RWPE1 (cell line): Measurements from ENCODE around the gene BLVRB.

Source experiments
- CTCF ChIA-PET: fragments of 350-600 bp; sonication (Branson Sonifier 250); formaldehyde crosslinking; extraction: SDS; loops from one replicate; lab custom pipeline; 2021; lab: Yijun Ruan, JAX
- POLR2A ChIA-PET: fragments of 400-600 bp; formaldehyde crosslinking; extraction: SDS; loops from one replicate; lab custom pipeline; 2020; ENCODE audit warnings: antibody characterized with exemption; ENCODE audit not compliant: low non-redundant PET; lab: Yijun Ruan, JAX
- DNase-seq: peaks from one replicate; pipeline ENCODE4 v3.0.0; 2012; ENCODE audit warnings: low spot score
- H3K27ac ChIP-seq: fragments of 450-650 bp; 2 replicates; pipeline ENCODE4 v1.5.1; 2017
- CTCF ChIP-seq: fragments of 450-650 bp; conservative IDR thresholded peaks from 2 replicates; pipeline ENCODE4 v1.5.1; 2017; ENCODE audit warnings: low read depth, mild to moderate bottlenecking

BLVRB gene

DNA sequence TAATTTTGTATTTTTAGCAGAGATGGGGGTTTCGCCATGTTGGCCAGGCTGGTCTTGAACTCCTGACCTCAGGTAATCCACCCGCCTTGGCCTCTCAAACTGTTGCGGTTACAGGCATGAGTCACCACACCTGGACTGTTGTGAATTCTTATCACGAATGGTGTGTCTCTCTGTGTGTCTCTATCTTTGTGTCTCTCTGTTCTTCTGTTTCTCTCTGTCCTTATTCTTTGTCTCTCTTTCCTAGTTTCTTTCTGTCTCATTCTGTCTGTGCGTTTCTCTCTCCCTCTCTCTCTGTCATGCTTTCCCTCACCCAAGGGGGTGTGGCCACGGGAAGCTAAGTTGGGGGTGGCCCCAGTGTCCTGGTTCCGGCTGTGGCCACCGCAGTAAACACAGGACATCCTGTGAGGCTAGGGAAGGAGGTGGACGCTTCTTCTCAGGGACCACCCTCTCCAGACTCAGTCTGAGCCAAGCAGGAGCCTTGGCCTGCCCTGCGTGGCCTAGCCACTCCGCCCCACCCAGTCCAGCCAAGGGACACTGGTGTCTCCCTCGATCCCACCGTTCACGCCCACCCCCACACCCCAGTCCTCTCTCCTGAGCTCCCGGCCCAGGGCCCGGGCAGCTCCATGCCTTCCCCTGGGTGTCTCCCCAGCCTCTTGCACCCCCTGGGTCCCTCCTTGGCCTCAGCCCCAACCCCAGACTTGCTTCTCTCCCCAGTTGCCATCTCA lies 48.5 kb downstream of the BLVRB start:
- H3K27ac ChIP-seq: peak overlapping the region; percentile 58
- no peak for DNase-seq
- POLR2A ChIA-PET: no interaction called here
- TF ChIP-seq CTCF: no peak
- CTCF ChIA-PET: no interaction called here

GRCh38 chr19:40415768-40416167 lies 49.8 kb downstream of the BLVRB start:
- ChIA-PET CTCF (interaction anchor here (0.6 to 0.7 kb wide), 2 partner anchors 16 to 92 kb away, joined by 4 to 6 read pairs; no protein-coding TSS in a partner anchor), POLR2A (no interaction called here)
- TF ChIP-seq CTCF: no peak
- H3K27ac ChIP-seq: peak overlapping the region; percentile 58
- DNase-seq: no peak

DNA sequence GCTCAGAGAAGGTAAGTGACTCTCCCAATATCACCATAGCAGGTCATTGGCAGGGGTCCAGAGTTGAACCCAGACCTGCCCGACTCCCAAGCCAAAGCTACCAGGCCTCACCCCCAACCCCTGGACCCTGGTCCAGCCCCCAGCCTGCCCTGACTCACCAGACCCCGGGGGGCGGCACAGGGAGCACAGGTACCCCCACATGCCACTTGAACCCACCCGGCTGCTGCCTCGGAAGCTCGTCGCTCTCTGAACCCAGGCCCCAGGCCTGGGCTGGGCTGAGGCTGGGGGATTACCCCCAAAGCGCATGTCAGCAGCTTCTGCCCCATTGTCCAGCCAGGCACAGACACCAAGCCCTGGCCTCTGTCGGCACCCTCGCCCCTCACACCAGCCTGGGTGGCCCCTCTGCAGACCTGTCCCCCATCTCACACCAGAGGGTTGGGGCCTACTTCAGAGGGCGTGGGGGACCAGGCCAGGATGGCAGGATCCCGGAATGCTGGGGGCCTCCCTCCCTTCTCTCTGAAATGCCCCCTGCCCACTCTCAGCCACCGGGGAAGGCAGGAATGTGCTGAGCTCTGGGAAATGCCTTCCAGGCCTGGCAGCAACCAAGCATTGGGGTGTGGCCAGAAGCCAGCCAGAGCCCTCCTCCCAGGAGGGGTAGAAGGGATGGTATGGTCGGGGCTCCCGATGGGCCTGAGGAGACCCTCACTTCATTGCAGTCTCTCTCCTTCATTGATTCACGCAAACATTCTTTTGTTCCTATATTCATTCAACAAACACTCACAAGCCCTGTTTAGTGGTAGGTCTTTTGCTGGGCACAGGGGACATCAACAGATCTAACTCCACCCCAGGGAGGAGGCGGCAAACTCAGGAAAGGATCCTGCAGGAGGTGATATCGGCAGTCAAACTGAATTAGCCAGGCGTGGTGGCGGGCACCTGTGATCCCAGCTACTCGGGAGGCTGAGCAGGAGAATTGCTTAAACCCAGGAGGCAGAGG lies 50.7 kb downstream of the BLVRB start:
- H3K27ac ChIP-seq: peak overlapping the region; percentile 58
- CTCF ChIA-PET: interaction anchor here (0.7 to 1.1 kb wide), 2 partner anchors 20 to 93 kb away, joined by 4 to 6 read pairs; no protein-coding TSS in a partner anchor
- DNase-seq: no peak
- no peak for TF ChIP-seq CTCF
- POLR2A ChIA-PET: no interaction called here

DNA sequence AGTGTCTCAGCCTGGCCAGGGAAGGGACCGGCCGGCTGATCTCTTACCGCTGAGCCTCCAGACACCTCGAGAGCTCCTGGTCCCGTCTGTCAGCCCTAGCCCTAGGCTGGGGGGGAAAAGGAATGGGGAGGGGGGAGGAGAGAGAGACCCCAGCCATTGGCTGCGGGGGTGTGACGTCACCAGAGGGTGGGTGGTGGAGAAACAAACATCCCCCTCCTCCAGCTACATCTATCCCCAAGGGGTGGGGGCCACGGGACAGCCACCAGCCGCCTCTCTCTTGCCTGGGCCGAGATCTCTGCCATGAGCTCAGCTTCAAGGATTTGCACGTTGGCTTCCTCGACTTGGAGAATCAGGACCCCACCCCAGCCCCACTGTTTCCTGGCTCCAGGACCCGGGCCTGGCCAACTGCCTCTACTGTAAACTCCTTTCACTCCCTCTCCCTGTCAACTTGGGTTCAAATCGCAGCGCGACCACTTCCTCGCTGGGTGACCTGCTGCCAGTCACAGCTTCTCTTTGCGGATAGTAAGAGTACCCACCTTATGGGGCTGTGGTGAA lies 52.2 kb downstream of the BLVRB start, which contains the start of gene PRX:
TSS of gene PRX (minus strand) at position 88 of the 555 bp plus-strand sequence. CDS start 5,446 bp downstream, outside the sequence.
- TF ChIP-seq CTCF: no peak
- ChIA-PET POLR2A (no interaction called here), CTCF (no interaction called here)
- DNase-seq: no peak
- peak within 1 kb of the TSS; percentile 84 for H3K27ac ChIP-seq

GRCh38 chr19:40412866-40413265 lies 52.7 kb downstream of the BLVRB start:
- ChIA-PET CTCF (interaction anchor here (2.8 kb wide), 1 partner anchor 8 kb away, joined by 15 read pairs; no protein-coding TSS in a partner anchor), POLR2A (interaction anchor here (0.8 kb wide), 1 partner anchor 31 kb away, joined by 3 read pairs; no protein-coding TSS in a partner anchor)
- TF ChIP-seq CTCF: no peak
- DNase-seq: no peak
- peak overlapping the region; percentile 84 for H3K27ac ChIP-seq
